ENCODE measurements around the gene GALNT17. TPM values are rescaled to one million over a fixed set of nuclear protein-coding genes. Genes with fewer than 3 reads are reported as not detected.

The GALNT17 gene
- polyA plus RNA-seq, 2 of the 4 experiments (the other 2 are of a cell fraction) = not detected

- CTCF ChIA-PET = no interaction called here
- FAIRE-seq (no peak), DNase-seq (ENCODE audit: low read depth in 1 of 2, low spot score in 1 of 2) (no peak), ATAC-seq (no peak)
- WGBS (ENCODE audit: missing lambda C conversion rate) = 29% methylated on average over 20 of the region's 24 CpGs
- Histone ChIP-seq H3K4me1 (no peaks in the 10 kb centered on the region), H3K9me3 (no peaks in the 10 kb centered on the region; the same call in 2 of the 3 replicates), H3K4me2 (no peak overlapping the region), H3K27ac (no peak overlapping the region), H3K4me3 (no peak overlapping the region)
- POLR2A ChIA-PET = no interaction called here
- TF ChIP-seq MAFK (IDR thresholded peaks at IDR 0.05; ENCODE audit: partially characterized antibody) (no peak), CBX8 (IDR thresholded peaks at IDR 0.05) (no peak), CBX2 (IDR thresholded peaks at IDR 0.05; ENCODE audit: borderline replicate concordance, low read depth) (no peak), ZSCAN20 (CRISPR knock-in tag; IDR thresholded peaks at IDR 0.05) (no peak), USF2 (IDR thresholded peaks at IDR 0.05) (no peak), NFE2L2 (conservative IDR thresholded peaks at IDR 0.05; ENCODE audit: low read length) (no peak), JUNB (IDR thresholded peaks at IDR 0.05) (no peak), HOXA7 (CRISPR knock-in tag; IDR thresholded peaks at IDR 0.05) (no peak), ZNF302 (CRISPR knock-in tag; IDR thresholded peaks at IDR 0.05) (no peak), TFCP2L1 (CRISPR knock-in tag; IDR thresholded peaks at IDR 0.05) (no peak), E2F6 (IDR thresholded peaks at IDR 0.05; ENCODE audit: borderline replicate concordance, low read depth) (no peak), CHD2 (IDR thresholded peaks at IDR 0.05; ENCODE audit: low read length, partially characterized antibody) (no peak), CHD4 (IDR thresholded peaks at IDR 0.05; ENCODE audit: borderline replicate concordance) (no peak), RAD21 (conservative IDR thresholded peaks at IDR 0.05 in 1 of 2, IDR thresholded peaks at IDR 0.05 in 1 of 2) (no peak), FOSB (CRISPR knock-in tag; IDR thresholded peaks at IDR 0.05) (no peak), NPAS2 (CRISPR knock-in tag; IDR thresholded peaks at IDR 0.05; ENCODE audit: borderline replicate concordance) (no peak), TP53 (CRISPR knock-in tag; IDR thresholded peaks at IDR 0.05) (no peak), HOXB5 (CRISPR knock-in tag; IDR thresholded peaks at IDR 0.05) (no peak), RCOR1 (IDR thresholded peaks at IDR 0.05; ENCODE audit: low read depth, low read length) (no peak)
Measured at GRCh38 chr7:71145906-71146901, 14.3 kb downstream of the GALNT17 start.

- POLR2A ChIA-PET = no interaction called here
- no peaks in the 10 kb centered on the region; the same call in 2 of the 3 replicates for H3K9me3 ChIP-seq
- DNase-seq (ENCODE audit: low read depth in 1 of 2, low spot score in 1 of 2) (no peak), FAIRE-seq (no peak), ATAC-seq (no peak)
- H3K4me2 ChIP-seq = no peak overlapping the region
- no peak overlapping the region for H3K4me3 ChIP-seq
- no peak overlapping the region for H3K27ac ChIP-seq
- H3K4me1 ChIP-seq = no peaks in the 10 kb centered on the region
- TF ChIP-seq NR3C1 (IDR thresholded peaks at IDR 0.05) = no peak
- CTCF ChIA-PET = no interaction called here
Measured at GRCh38 chr7:71148098-71148497, 16.2 kb downstream of the GALNT17 start.

- no peak for FAIRE-seq
- Histone ChIP-seq H3K4me1 (no peaks in the 10 kb centered on the region), H3K4me3 (no peak overlapping the region), H3K27ac (no peak overlapping the region), H3K9me3 (no peaks in the 10 kb centered on the region; the same call in 2 of the 3 replicates), H3K4me2 (no peak overlapping the region)
- TF ChIP-seq HMGXB4 (CRISPR knock-in tag; IDR thresholded peaks at IDR 0.05; ENCODE audit: borderline replicate concordance) = no peak
- TF ChIP-seq RNF2 (IDR thresholded peaks at IDR 0.05; ENCODE audit: borderline replicate concordance, low read depth) = no peak
- no peak for DNase-seq (ENCODE audit: low read depth in 1 of 2, low spot score in 1 of 2)
- POLR2A ChIA-PET = no interaction called here
- CTCF ChIA-PET = no interaction called here
- ATAC-seq = no peak
- WGBS (ENCODE audit: missing lambda C conversion rate) = 13% methylated on average over 9 of the region's 9 CpGs
Measured at GRCh38 chr7:71155236-71155635, 23.3 kb downstream of the GALNT17 start.
